ENCODE data around the gene RIT1.

The RIT1 gene

GRCh38 chr1:155888481-155888880 lies 22.7 kb downstream of the RIT1 start:
- no peak for DNase-seq

GRCh38 chr1:155884982-155885381 lies 26.2 kb downstream of the RIT1 start:
- no peak for DNase-seq

- DNase-seq = no peak
Observed at GRCh38 chr1:155884031-155884960, 26.9 kb downstream of the RIT1 start.

- no peak for DNase-seq
Observed at GRCh38 chr1:155882766-155883165, 28.4 kb downstream of the RIT1 start.

- DNase-seq = no peak
Observed at GRCh38 chr1:155882235-155882634, 28.9 kb downstream of the RIT1 start.

- DNase-seq = no peak
Observed at GRCh38 chr1:155880950-155881349, 30.2 kb downstream of the RIT1 start.

- no peak for DNase-seq
Observed at GRCh38 chr1:155880251-155880650, 30.9 kb downstream of the RIT1 start.

GRCh38 chr1:155877945-155878344 lies 33.2 kb downstream of the RIT1 start:
- no peak for DNase-seq

- no peak for DNase-seq
Observed at GRCh38 chr1:155873860-155874259, 37.3 kb downstream of the RIT1 start.

GRCh38 chr1:155872527-155872926 lies 38.6 kb downstream of the RIT1 start:
- no peak for DNase-seq

- no peak for DNase-seq
Observed at GRCh38 chr1:155871390-155871789, 39.8 kb downstream of the RIT1 start.

GRCh38 chr1:155867766-155868165 lies 43.4 kb downstream of the RIT1 start:
- no peak for DNase-seq

- no peak for DNase-seq
Observed at GRCh38 chr1:155864393-155864792, 46.8 kb downstream of the RIT1 start.

- no peak for DNase-seq
Observed at GRCh38 chr1:155861896-155862295, 49.3 kb downstream of the RIT1 start.

GRCh38 chr1:155860970-155861510 lies 50.1 kb downstream of the RIT1 start:
- DNase-seq = no peak

GRCh38 chr1:155859881-155860871 lies 51.0 kb downstream of the RIT1 start:
- DNase-seq = peak; percentile 53

- DNase-seq = peak; percentile 92
Observed at GRCh38 chr1:155859234-155859829, 51.8 kb downstream of the RIT1 start, which contains the start of gene SYT11. Gene SYT11 (plus strand): TSS chr1:155859567. CDS start chr1:155859762, 195 bp downstream.

GRCh38 chr1:155858800-155859233 lies 52.3 kb downstream of the RIT1 start:
- DNase-seq = no peak

GRCh38 chr1:155856975-155857930 lies 53.9 kb downstream of the RIT1 start, which contains the start of gene GON4L:
Gene GON4L (minus strand): TSS chr1:155857214. CDS start chr1:155853780, 3,434 bp downstream.
- DNase-seq = peak; percentile 89

GRCh38 chr1:155856257-155856974 lies 54.7 kb downstream of the RIT1 start:
- no peak for DNase-seq

- DNase-seq = no peak
Observed at GRCh38 chr1:155850345-155850744, 60.8 kb downstream of the RIT1 start.

Measured in GDM1 (cell line).